HEK293 (cell line): ENCODE data around the gene HTATIP2.
A peak's percentile ranks its signal among the peaks of the same experiment; 100 is the strongest.
"Not testable (repeated sequence)": the region's sequence is repeated elsewhere in the genome, so short reads cannot be mapped to it uniquely, and the experiment has no call there.

Experiments used
- CTCF ChIA-PET: fragments of 350-600 bp; formaldehyde crosslinking; extraction: SDS; loops from one replicate; lab custom pipeline; 2021; ENCODE audit warnings: antibody characterized with exemption; lab: Yijun Ruan, JAX
- POLR2A ChIA-PET: fragments of 300-600 bp; formaldehyde crosslinking; extraction: SDS; loops from one replicate; lab custom pipeline; 2020; ENCODE audit warnings: antibody characterized with exemption, inconsistent platforms; lab: Yijun Ruan, JAX
- H3K27ac ChIP-seq: fragments of 200-500 bp; sonication (Bioruptor generic); 2 replicates; pipeline ENCODE4 v1.5.1; 2014; ENCODE audit warnings: low read depth, low read length, control low read depth, inconsistent platforms; ENCODE audit errors: extremely low read depth
- H3K36me3 ChIP-seq, 2 experiments: fragments of 200-500 bp in 1 of 2; sonication (Bioruptor generic) in 1 of 2; 1 replicate in 1 of 2; 2 replicates in 1 of 2; pipeline ENCODE4 v1.5.1; 2014 to 2017; ENCODE audit warnings: inconsistent platforms in 2 of 2, low read length in 2 of 2; ENCODE audit not compliant: control insufficient read depth in 2 of 2, insufficient read depth in 1 of 2
- H3K4me1 ChIP-seq: fragments of 200-500 bp; sonication (Bioruptor generic); 2 replicates; pipeline ENCODE4 v1.5.1; 2014; ENCODE audit warnings: mild to moderate bottlenecking, low read length, inconsistent platforms; ENCODE audit not compliant: control insufficient read depth, insufficient read depth
- H3K4me3 ChIP-seq: 2 replicates; pipeline ENCODE4 v1.5.1; 2011; ENCODE audit warnings: low read depth, mild to moderate bottlenecking, control low read depth, low read length, moderate library complexity
- H3K9me3 ChIP-seq: fragments of 200-500 bp; sonication (Bioruptor generic); 2 replicates; pipeline ENCODE4 v1.5.1; 2014; ENCODE audit warnings: low read depth, low read length, inconsistent platforms; ENCODE audit not compliant: control insufficient read depth, insufficient read depth
- GLI2 ChIP-seq: fragments of 450-650 bp; formaldehyde crosslinking; IDR thresholded peaks from 2 replicates; pipeline ENCODE4; 2017; ENCODE audit warnings: missing biosample characterization, missing genetic modification characterization, low read depth, borderline replicate concordance
- GLIS1 ChIP-seq: fragments of 450-650 bp; formaldehyde crosslinking; IDR thresholded peaks from 2 replicates; pipeline ENCODE4 v1.5.1; 2016; ENCODE audit warnings: missing biosample characterization, missing genetic modification characterization
- HOXC10 ChIP-seq: sonication (generic); formaldehyde crosslinking; IDR thresholded peaks from 2 replicates; pipeline ENCODE4 v1.8.1; 2023; ENCODE audit warnings: mild to moderate bottlenecking, missing genetic modification reagents
- PRDM10 ChIP-seq: fragments of 450-650 bp; formaldehyde crosslinking; IDR thresholded peaks from 2 replicates; pipeline ENCODE4 v1.5.1; 2016; ENCODE audit warnings: missing biosample characterization, missing genetic modification characterization
- TRIM28 ChIP-seq: IDR thresholded peaks from 2 replicates; pipeline ENCODE4 v1.6.1; 2011; ENCODE audit warnings: low read length, control low read depth, borderline replicate concordance
- WT1 ChIP-seq: fragments of 450-650 bp; formaldehyde crosslinking; IDR thresholded peaks from 2 replicates; pipeline ENCODE4 v1.5.1; 2016; ENCODE audit warnings: missing biosample characterization, missing genetic modification characterization
- ZFP37 ChIP-seq: fragments of 450-650 bp; formaldehyde crosslinking; IDR thresholded peaks from 2 replicates; pipeline ENCODE4 v1.5.1; 2016; ENCODE audit warnings: missing biosample characterization, missing genetic modification characterization
- ZNF112 ChIP-seq: fragments of 450-650 bp; formaldehyde crosslinking; IDR thresholded peaks from 2 replicates; pipeline ENCODE4 v1.5.0; 2017; ENCODE audit warnings: missing biosample characterization, missing genetic modification characterization
- ZNF2 ChIP-seq: fragments of 450-650 bp; formaldehyde crosslinking; IDR thresholded peaks from 2 replicates; pipeline ENCODE4 v1.5.1; 2016; ENCODE audit warnings: missing biosample characterization, missing genetic modification characterization
- ZNF202 ChIP-seq: fragments of 450-650 bp; formaldehyde crosslinking; IDR thresholded peaks from 2 replicates; pipeline ENCODE4 v1.5.1; 2016; ENCODE audit warnings: missing biosample characterization, missing genetic modification characterization, borderline replicate concordance
- ZNF335 ChIP-seq: fragments of 450-650 bp; formaldehyde crosslinking; conservative IDR thresholded peaks from 2 replicates; pipeline ENCODE4 v1.5.1; 2016; ENCODE audit warnings: missing biosample characterization, missing genetic modification characterization
- ZNF366 ChIP-seq: fragments of 450-650 bp; formaldehyde crosslinking; conservative IDR thresholded peaks from 2 replicates; pipeline ENCODE4 v1.5.1; 2016; ENCODE audit warnings: missing biosample characterization, missing genetic modification characterization
- ZNF513 ChIP-seq: fragments of 450-650 bp; IDR thresholded peaks from 2 replicates; pipeline ENCODE4 v1.5.1; 2018; ENCODE audit warnings: missing biosample characterization, missing genetic modification characterization
- ZNF529 ChIP-seq: fragments of 450-650 bp; formaldehyde crosslinking; IDR thresholded peaks from 2 replicates; pipeline ENCODE4 v1.5.1; 2017; ENCODE audit warnings: missing genetic modification characterization, missing biosample characterization; ENCODE audit not compliant: insufficient replicate concordance
- ZNF571 ChIP-seq: fragments of 450-650 bp; formaldehyde crosslinking; IDR thresholded peaks from 2 replicates; pipeline ENCODE4 v1.5.0; 2017; ENCODE audit warnings: missing biosample characterization, missing genetic modification characterization
- ZNF600 ChIP-seq: fragments of 450-650 bp; formaldehyde crosslinking; IDR thresholded peaks from 2 replicates; pipeline ENCODE4 v1.5.1; 2016; ENCODE audit warnings: missing biosample characterization, missing genetic modification characterization
- ZNF629 ChIP-seq: fragments of 450-650 bp; formaldehyde crosslinking; IDR thresholded peaks from 2 replicates; pipeline ENCODE4 v1.5.1; 2017; ENCODE audit warnings: missing biosample characterization, missing genetic modification characterization
- ZNF658 ChIP-seq: fragments of 450-650 bp; formaldehyde crosslinking; IDR thresholded peaks from 2 replicates; pipeline ENCODE4; 2016; ENCODE audit warnings: missing biosample characterization, missing genetic modification characterization
- ZNF791 ChIP-seq: fragments of 450-650 bp; formaldehyde crosslinking; IDR thresholded peaks from 2 replicates; pipeline ENCODE4 v1.5.1; 2016; ENCODE audit warnings: missing biosample characterization, missing genetic modification characterization
- ZSCAN4 ChIP-seq: fragments of 450-650 bp; formaldehyde crosslinking; IDR thresholded peaks from 2 replicates; pipeline ENCODE4 v1.5.1; 2017; ENCODE audit warnings: missing biosample characterization, missing genetic modification characterization

The HTATIP2 gene

GRCh38 chr11:20362481-20362880 lies 1.0 kb upstream of the HTATIP2 start (continued):
- TF ChIP-seq GLI2 (tag by site-specific recombination) (no peak), ZNF658 (no peak), HOXC10 (CRISPR knock-in tag) (no peak)

GRCh38 chr11:20363149-20363499 lies 390 bp upstream of the HTATIP2 start:
- Histone ChIP-seq H3K9me3 (no peaks in the 10 kb centered on the region), H3K36me3 (no peaks in the 10 kb centered on the region), H3K27ac (no peak overlapping the region; the same call in 1 of the 2 replicates), H3K4me1 (no peaks in the 10 kb centered on the region; the same call in 1 of the 2 replicates), H3K4me3 (peak overlapping the region; percentile 47)
- TF ChIP-seq ZNF600 = no peak
- TF ChIP-seq ZSCAN4 (tag by site-specific recombination) = peak; percentile 53; the same call in 1 of the 2 replicates
- ChIA-PET POLR2A (no interaction called here), CTCF (interaction anchor here (0.6 to 3.6 kb wide), 3 partner anchors 9 to 238 kb away, joined by 3 to 18 read pairs (median 4); no protein-coding TSS in a partner anchor)

GRCh38 chr11:20364341-20364792 lies 853 bp downstream of the HTATIP2 start:
- POLR2A ChIA-PET = no interaction called here
- CTCF ChIA-PET = interaction anchor here (0.8 to 3.6 kb wide), 4 partner anchors 9 to 425 kb away, joined by 3 to 18 read pairs (median 4); no protein-coding TSS in a partner anchor
- H3K27ac ChIP-seq = no peak overlapping the region

GRCh38 chr11:20365465-20365864 lies 2.0 kb downstream of the HTATIP2 start:
- CTCF ChIA-PET = interaction anchor here (0.9 to 3.6 kb wide), 2 partner anchors 9 to 12 kb away, joined by 3 to 18 read pairs; no protein-coding TSS in a partner anchor
- H3K9me3 ChIP-seq, H3K4me3 ChIP-seq, H3K36me3 ChIP-seq, POLR2A ChIA-PET, H3K4me1 ChIP-seq, H3K27ac ChIP-seq: not testable (repeated sequence)

More at GRCh38 chr11:20364341-20364792, 853 bp downstream of the HTATIP2 start:
- no peak overlapping the region for H3K4me3 ChIP-seq
- no peaks in the 10 kb centered on the region for H3K36me3 ChIP-seq
- no peaks in the 10 kb centered on the region; the same call in 1 of the 2 replicates for H3K4me1 ChIP-seq
- H3K9me3 ChIP-seq = no peaks in the 10 kb centered on the region
- TF ChIP-seq GLIS1 (tag by site-specific recombination) (peak; percentile 14; the same call in 1 of the 2 replicates), ZNF112 (tag by site-specific recombination) (no peak)

GRCh38 chr11:20367313-20367948 lies 3.9 kb downstream of the HTATIP2 start:
- ChIA-PET POLR2A (no interaction called here), CTCF (interaction anchor here (0.6 to 1.6 kb wide), 5 partner anchors 12 to 239 kb away, joined by 3 to 5 read pairs (median 4); no protein-coding TSS in a partner anchor)
- Histone ChIP-seq H3K27ac (no peak overlapping the region; the same call in 1 of the 2 replicates), H3K36me3 (no peaks in the 10 kb centered on the region), H3K4me3 (no peak overlapping the region), H3K9me3 (no peaks in the 10 kb centered on the region), H3K4me1 (no peaks in the 10 kb centered on the region; the same call in 1 of the 2 replicates)
- TF ChIP-seq TRIM28 (peak; percentile 53; the same call in 1 of the 2 replicates), ZNF529 (tag by site-specific recombination) (no peak), WT1 (tag by site-specific recombination) (0 out of 2 replicates have a peak, but pooled peaks have one; percentile 22), ZNF335 (peak; percentile 95), ZNF571 (tag by site-specific recombination) (no peak), ZNF2 (no peak), ZNF202 (tag by site-specific recombination) (no peak), PRDM10 (tag by site-specific recombination) (peak; percentile 14; the same call in 1 of the 2 replicates), ZFP37 (tag by site-specific recombination) (0 out of 2 replicates have a peak, but pooled peaks have one; percentile 25), ZNF629 (peak; percentile 92), ZNF513 (no peak), ZNF366 (peak; percentile 65), ZNF791 (tag by site-specific recombination) (no peak)
